H9 (cell line): ENCODE measurements around the gene GRID2. TPM values are rescaled to one million over a fixed set of nuclear protein-coding genes. Genes with fewer than 3 reads are reported as not detected.

Experiments used
- DNase-seq: peaks from one replicate; pipeline ENCODE4 v3.0.0-alpha.2; 2017
- H2AFZ ChIP-seq: one replicate; pipeline ENCODE4 v1.6.1; 2013; ENCODE audit warnings: mild to moderate bottlenecking, low read length, control low read depth, moderate library complexity
- H2AK5ac ChIP-seq: 2 replicates; pipeline ENCODE4 v1.6.1; 2013; ENCODE audit warnings: low read length, control low read depth, mixed read lengths; ENCODE audit not compliant: insufficient read length
- H2BK120ac ChIP-seq: one replicate; pipeline ENCODE4 v1.6.1; 2013; ENCODE audit warnings: low read depth, mild to moderate bottlenecking, low read length, control low read depth, inconsistent platforms; ENCODE audit not compliant: poor library complexity, severe bottlenecking
- H2BK12ac ChIP-seq: 2 replicates; pipeline ENCODE4 v1.6.1; 2013; ENCODE audit warnings: low read length, control low read depth, mixed read lengths, low read depth; ENCODE audit not compliant: insufficient read length
- H2BK15ac ChIP-seq: 2 replicates; pipeline ENCODE4 v1.6.1; 2013; ENCODE audit warnings: low read depth, low read length, control low read depth
- H2BK20ac ChIP-seq: one replicate; pipeline ENCODE4 v1.6.1; 2013; ENCODE audit warnings: low read depth, mild to moderate bottlenecking, low read length, control low read depth, inconsistent platforms; ENCODE audit not compliant: poor library complexity, severe bottlenecking
- H2BK5ac ChIP-seq: 2 replicates; pipeline ENCODE4 v1.6.1; 2013; ENCODE audit warnings: low read length, control low read depth, mixed read lengths; ENCODE audit not compliant: insufficient read length
- H3K14ac ChIP-seq: 2 replicates; pipeline ENCODE4 v1.6.1; 2013; ENCODE audit warnings: low read length, control low read depth; ENCODE audit not compliant: insufficient read depth
- H3K18ac ChIP-seq: 2 replicates; pipeline ENCODE4 v1.6.1; 2013; ENCODE audit warnings: low read depth, mild to moderate bottlenecking, mixed read lengths, low read length, control low read depth; ENCODE audit not compliant: insufficient read length
- H3K23ac ChIP-seq: 2 replicates; pipeline ENCODE4 v1.6.1; 2013; ENCODE audit warnings: low read length, control low read depth, mixed read lengths, low read depth; ENCODE audit not compliant: insufficient read length
- H3K23me2 ChIP-seq: 2 replicates; pipeline ENCODE4 v1.6.1; 2013; ENCODE audit warnings: low read depth, mild to moderate bottlenecking, mixed read lengths, low read length, control low read depth; ENCODE audit not compliant: insufficient read length, poor library complexity, severe bottlenecking
- H3K27ac ChIP-seq: 2 replicates; pipeline ENCODE4 v1.5.1; 2013; ENCODE audit warnings: low read length, control low read depth, mixed read lengths, low read depth; ENCODE audit not compliant: insufficient read length
- H3K27me3 ChIP-seq: 2 replicates; pipeline ENCODE4 v1.6.1; 2013; ENCODE audit warnings: low read length, control low read depth, inconsistent platforms; ENCODE audit not compliant: insufficient read depth
- H3K4ac ChIP-seq: 2 replicates; pipeline ENCODE4 v1.6.1; 2013; ENCODE audit warnings: low read depth, mild to moderate bottlenecking, control low read depth, inconsistent platforms, low read length, moderate library complexity
- H3K4me1 ChIP-seq: 2 replicates; pipeline ENCODE4 v1.6.1; 2013; ENCODE audit warnings: low read length, control low read depth, inconsistent platforms; ENCODE audit not compliant: insufficient read depth
- H3K4me2 ChIP-seq: 2 replicates; pipeline ENCODE4 v1.6.1; 2013; ENCODE audit warnings: low read length, control low read depth, mixed read lengths; ENCODE audit not compliant: insufficient read length, insufficient read depth
- H3K56ac ChIP-seq: 2 replicates; pipeline ENCODE4 v1.6.1; 2013; ENCODE audit warnings: low read depth, mild to moderate bottlenecking, mixed read lengths, low read length, control low read depth; ENCODE audit not compliant: insufficient read length
- H3K79me1 ChIP-seq: 2 replicates; pipeline ENCODE4 v1.6.1; 2013; ENCODE audit warnings: low read depth, mild to moderate bottlenecking, moderate library complexity, low read length, control low read depth, inconsistent platforms; ENCODE audit not compliant: insufficient read depth, poor library complexity, severe bottlenecking
- H3K79me2 ChIP-seq: 2 replicates; pipeline ENCODE4 v1.6.1; 2013; ENCODE audit warnings: low read length, control low read depth, inconsistent platforms; ENCODE audit not compliant: insufficient read depth
- H3K9ac ChIP-seq: 2 replicates; pipeline ENCODE4 v1.6.1; 2013; ENCODE audit warnings: low read length, control low read depth, mixed read lengths; ENCODE audit not compliant: insufficient read length; ENCODE audit errors: extremely low read depth
- H3K9me3 ChIP-seq: one replicate; pipeline ENCODE4 v1.6.1; 2013; ENCODE audit warnings: low read depth, low read length, inconsistent platforms; ENCODE audit not compliant: control insufficient read depth
- H3T11ph ChIP-seq: one replicate; pipeline ENCODE4 v1.6.1; 2013; ENCODE audit warnings: mild to moderate bottlenecking, low read length, control low read depth, inconsistent platforms
- H4K20me1 ChIP-seq: one replicate; pipeline ENCODE4 v1.6.1; 2013; ENCODE audit not compliant: control insufficient read depth, insufficient read length, insufficient read depth
- H4K5ac ChIP-seq: 2 replicates; pipeline ENCODE4 v1.6.1; 2013; ENCODE audit warnings: low read depth, mild to moderate bottlenecking, mixed read lengths, low read length, control low read depth; ENCODE audit not compliant: insufficient read length
- H4K8ac ChIP-seq: replicated peaks from 2 replicates; pipeline ENCODE4 v1.6.1; 2013; ENCODE audit warnings: low read length, control low read depth, mixed read lengths, low read depth; ENCODE audit not compliant: insufficient read length
- H4K91ac ChIP-seq: 2 replicates; pipeline ENCODE4 v1.6.1; 2013; ENCODE audit warnings: low read depth, mild to moderate bottlenecking, moderate library complexity, mixed read lengths, low read length, control low read depth; ENCODE audit not compliant: insufficient read length
- H3K27ac Mint-ChIP-seq, 3 experiments: 2 replicates in 2 of 3; 3 replicates in 1 of 3; pipeline ENCODE4 v1.8.0; 2020 to 2021; ENCODE audit warnings: mixed read lengths in 3 of 3, mild to moderate bottlenecking in 1 of 3, moderate library complexity in 1 of 3
- H3K27me3 Mint-ChIP-seq: 2 replicates; pipeline ENCODE4 v1.8.0; 2021; ENCODE audit warnings: low read depth, mild to moderate bottlenecking, moderate library complexity, mixed read lengths
- H3K36me3 Mint-ChIP-seq, 3 experiments: 2 replicates in 2 of 3; 3 replicates in 1 of 3; pipeline ENCODE4 v1.8.0; 2020 to 2021; ENCODE audit warnings: low read depth in 3 of 3, mixed read lengths in 3 of 3; ENCODE audit not compliant: insufficient read depth in 1 of 3
- H3K4me1 Mint-ChIP-seq, 2 experiments: 2 replicates each; pipeline ENCODE4 v1.8.0; 2020; ENCODE audit warnings: mixed read lengths in 2 of 2
- H3K4me3 Mint-ChIP-seq, 2 experiments: 2 replicates in 1 of 2; 3 replicates in 1 of 2; pipeline ENCODE4 v1.8.0; 2020 to 2021; ENCODE audit warnings: mild to moderate bottlenecking in 2 of 2, mixed read lengths in 2 of 2, moderate library complexity in 1 of 2
- H3K9me3 Mint-ChIP-seq, 2 experiments: 2 replicates in 1 of 2; 3 replicates in 1 of 2; pipeline ENCODE4 v1.8.0; 2020; ENCODE audit warnings: mild to moderate bottlenecking in 2 of 2, mixed read lengths in 2 of 2, moderate library complexity in 1 of 2
- WGBS: extraction: QIAGEN DNeasy Blood & Tissue Kit; methylation state at CpG from one replicate; pipeline ENCODE4 v1.1.7; 2013; ENCODE audit warnings: missing lambda C conversion rate, low lambda C conversion rate, mixed read lengths; ENCODE audit not compliant: insufficient read length; ENCODE audit errors: extremely low coverage; 5-methylcytosine and 5-hydroxymethylcytosine counted together
- total RNA-seq: library from RNA; stranded (reverse); gene quantifications from 2 replicates; pipeline ENCODE4 v1.2.1, GENCODE V29; 2021
- TF ChIP-seq, protein P1 (sequence below): fragments of 200-600 bp; sonication (generic); conservative IDR thresholded peaks from 3 replicates; pipeline ENCODE4 v1.8.0; 2021; ENCODE audit warnings: antibody characterized with exemption, mild to moderate bottlenecking

The GRID2 gene
- total RNA-seq, 1 experiment from 2014 or later: 21.8 TPM

DNA sequence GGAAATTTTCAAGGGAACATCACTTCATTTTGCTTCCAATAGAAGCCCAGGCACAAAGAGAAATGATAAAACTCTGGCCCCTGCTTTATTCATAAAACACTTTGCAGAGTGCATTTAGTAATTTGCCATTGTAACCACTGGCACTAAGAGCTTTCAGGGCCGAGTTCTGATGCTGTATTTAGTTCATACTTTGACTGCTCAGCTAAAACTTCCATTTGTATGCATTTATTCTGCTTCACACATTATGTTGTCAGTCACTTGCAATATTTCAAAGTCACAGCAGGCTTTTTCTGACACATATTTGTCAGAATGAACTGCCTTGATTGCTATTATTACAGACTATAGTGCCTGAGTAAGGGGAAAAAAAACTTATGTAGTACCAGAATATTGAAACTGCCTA lies 1350.4 kb downstream of the GRID2 start:
- no peak overlapping the region for H2AK5ac ChIP-seq
- no peak overlapping the region for H3K4me3 Mint-ChIP-seq
- no peak overlapping the region for H3K23ac ChIP-seq
- no peak overlapping the region for H3K56ac ChIP-seq
- no peaks in the 10 kb centered on the region for H3K4me1 ChIP-seq
- H3K27ac ChIP-seq: no peak overlapping the region
- TF ChIP-seq, protein P1, sequence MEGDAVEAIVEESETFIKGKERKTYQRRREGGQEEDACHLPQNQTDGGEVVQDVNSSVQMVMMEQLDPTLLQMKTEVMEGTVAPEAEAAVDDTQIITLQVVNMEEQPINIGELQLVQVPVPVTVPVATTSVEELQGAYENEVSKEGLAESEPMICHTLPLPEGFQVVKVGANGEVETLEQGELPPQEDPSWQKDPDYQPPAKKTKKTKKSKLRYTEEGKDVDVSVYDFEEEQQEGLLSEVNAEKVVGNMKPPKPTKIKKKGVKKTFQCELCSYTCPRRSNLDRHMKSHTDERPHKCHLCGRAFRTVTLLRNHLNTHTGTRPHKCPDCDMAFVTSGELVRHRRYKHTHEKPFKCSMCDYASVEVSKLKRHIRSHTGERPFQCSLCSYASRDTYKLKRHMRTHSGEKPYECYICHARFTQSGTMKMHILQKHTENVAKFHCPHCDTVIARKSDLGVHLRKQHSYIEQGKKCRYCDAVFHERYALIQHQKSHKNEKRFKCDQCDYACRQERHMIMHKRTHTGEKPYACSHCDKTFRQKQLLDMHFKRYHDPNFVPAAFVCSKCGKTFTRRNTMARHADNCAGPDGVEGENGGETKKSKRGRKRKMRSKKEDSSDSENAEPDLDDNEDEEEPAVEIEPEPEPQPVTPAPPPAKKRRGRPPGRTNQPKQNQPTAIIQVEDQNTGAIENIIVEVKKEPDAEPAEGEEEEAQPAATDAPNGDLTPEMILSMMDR: no peak
- H3K4me1 Mint-ChIP-seq: peaks cover 7 to 14% of the 10 kb centered on the region in 2 experiments
- H3K9me3 Mint-ChIP-seq: no peaks in the 10 kb centered on the region
- H2BK15ac ChIP-seq: no peak overlapping the region
- H3K14ac ChIP-seq: no peak overlapping the region
- no peaks in the 10 kb centered on the region for H4K20me1 ChIP-seq
- H3K36me3 Mint-ChIP-seq: no peaks in the 10 kb centered on the region
- no CpG with 5 or more reads among the region's 1 CpG for WGBS
- no peaks in the 10 kb centered on the region for H3K79me2 ChIP-seq
- H3T11ph ChIP-seq: no peak overlapping the region
- no peak overlapping the region for H3K4me2 ChIP-seq
- no peak overlapping the region for H3K18ac ChIP-seq
- H4K91ac ChIP-seq: no peak overlapping the region
- no peak overlapping the region for H3K27ac Mint-ChIP-seq
- H3K27me3 ChIP-seq: no peaks in the 10 kb centered on the region
- no peak overlapping the region for H3K9ac ChIP-seq
- H4K5ac ChIP-seq: no peak overlapping the region
- H3K27me3 Mint-ChIP-seq: no peaks in the 10 kb centered on the region
- H3K79me1 ChIP-seq: no peaks in the 10 kb centered on the region
- no peak for DNase-seq
- no peak overlapping the region for H4K8ac ChIP-seq
- no peak overlapping the region for H2BK5ac ChIP-seq
- H3K4ac ChIP-seq: no peak overlapping the region
- H2BK120ac ChIP-seq: no peak overlapping the region
- H3K9me3 ChIP-seq: no peaks in the 10 kb centered on the region
- H2BK20ac ChIP-seq: no peak overlapping the region
- H2BK12ac ChIP-seq: no peak overlapping the region
- H3K23me2 ChIP-seq: no peaks in the 10 kb centered on the region
- no peak overlapping the region for H2AFZ ChIP-seq
